HG03354 (cell line): ENCODE measurements around the gene CACNA1F.

Source experiments
- ATAC-seq: cut with Tn5 transposase; IDR thresholded peaks from one replicate; pipeline ENCODE4 v1.9.1; 2021; ENCODE audit warnings: mild to moderate bottlenecking; ENCODE audit not compliant: unreplicated experiment, poor library complexity, severe bottlenecking

CACNA1F gene

GRCh38 chrX:49161632-49162031 is 71.5 kb downstream of the CACNA1F start:
- no peak for ATAC-seq

- no peak for ATAC-seq
These were observed 72.2 kb downstream of the CACNA1F start for GRCh38 chrX:49160908-49161307.

GRCh38 chrX:49157194-49157593 is 75.9 kb downstream of the CACNA1F start:
- no peak for ATAC-seq

GRCh38 chrX:49155900-49156837 is 77.0 kb downstream of the CACNA1F start:
- peak; percentile 91 for ATAC-seq

- ATAC-seq, result no peak
These were observed 77.8 kb downstream of the CACNA1F start for GRCh38 chrX:49155243-49155899.
